HG03439 (cell line): Measurements from ENCODE around the gene FTH1.
"Not testable (repeated sequence)": the region's sequence is repeated elsewhere in the genome, so short reads cannot be mapped to it uniquely, and the experiment has no call there.

ENCODE experiments used
- ATAC-seq: cut with Tn5 transposase; IDR thresholded peaks from one replicate; pipeline ENCODE4 v1.9.1; 2021; ENCODE audit warnings: mild to moderate bottlenecking, moderate library complexity; ENCODE audit not compliant: unreplicated experiment

The FTH1 gene

GRCh38 chr11:61964058-61964665 lies 3.3 kb downstream of the FTH1 start:
- ATAC-seq: no peak

GRCh38 chr11:61963282-61964057 lies 4.0 kb downstream of the FTH1 start:
- no peak for ATAC-seq

DNA sequence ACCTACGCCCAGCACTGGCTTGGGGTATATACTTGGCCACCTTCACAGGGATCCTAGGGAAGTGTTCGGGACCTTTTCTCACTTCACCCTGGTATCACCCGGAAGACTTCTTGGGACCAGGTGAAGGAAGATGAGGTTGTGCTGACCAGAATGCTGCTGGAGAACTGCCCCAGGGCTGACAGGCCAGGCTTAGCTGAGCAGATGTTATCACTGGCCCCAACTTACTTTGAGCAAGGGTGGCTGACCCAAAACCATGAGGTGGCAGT lies 4.5 kb downstream of the FTH1 start:
- ATAC-seq: no peak

DNA sequence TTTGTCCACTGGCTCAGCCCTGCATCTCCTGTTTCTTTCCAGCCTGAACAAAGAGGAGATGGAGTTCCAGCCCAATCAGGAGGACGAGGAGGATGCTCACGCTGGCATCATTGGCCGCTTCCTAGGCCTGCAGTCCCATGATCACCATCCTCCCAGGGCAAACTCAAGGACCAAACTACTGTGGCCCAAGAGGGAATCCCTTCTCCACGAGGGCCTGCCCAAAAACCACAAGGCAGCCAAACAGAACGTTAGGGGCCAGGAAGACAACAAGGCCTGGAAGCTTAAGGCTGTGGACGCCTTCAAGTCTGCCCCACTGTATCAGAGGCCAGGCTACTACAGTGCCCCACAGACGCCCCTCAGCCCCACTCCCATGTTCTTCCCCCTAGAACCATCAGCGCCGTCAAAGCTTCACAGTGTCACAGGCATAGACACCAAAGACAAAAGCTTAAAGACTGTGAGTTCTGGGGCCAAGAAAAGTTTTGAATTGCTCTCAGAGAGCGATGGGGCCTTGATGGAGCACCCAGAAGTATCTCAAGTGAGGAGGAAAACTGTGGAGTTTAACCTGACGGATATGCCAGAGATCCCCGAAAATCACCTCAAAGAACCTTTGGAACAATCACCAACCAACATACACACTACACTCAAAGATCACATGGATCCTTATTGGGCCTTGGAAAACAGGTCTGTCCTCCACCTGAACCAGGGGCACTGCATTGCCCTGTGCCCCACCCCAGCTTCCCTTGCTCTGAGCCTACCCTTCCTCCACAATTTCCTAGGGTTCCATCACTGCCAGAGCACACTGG lies 5.0 kb downstream of the FTH1 start:
- no peak for ATAC-seq

GRCh38 chr11:61961570-61962212 lies 5.7 kb downstream of the FTH1 start:
- no peak for ATAC-seq

DNA sequence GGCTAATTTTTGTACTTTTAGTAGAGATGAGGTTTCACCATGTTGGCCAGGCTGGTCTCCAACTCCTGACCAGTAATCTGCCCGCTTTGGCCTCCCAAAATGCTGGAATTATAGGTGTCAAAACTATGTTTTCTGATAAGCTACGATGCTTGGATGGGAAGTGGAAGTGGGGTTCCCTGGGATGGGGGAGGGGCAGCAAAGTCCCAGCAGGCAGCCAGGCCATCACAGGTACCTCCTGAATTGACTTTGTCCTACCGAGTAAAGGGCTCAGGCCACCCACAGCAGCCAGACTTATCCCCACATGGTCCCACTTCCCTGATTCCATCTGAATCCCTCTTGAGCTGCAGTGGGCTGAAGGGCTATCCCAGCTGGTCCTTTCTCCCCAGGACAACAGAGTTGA lies 6.9 kb downstream of the FTH1 start:
- no peak for ATAC-seq

DNA sequence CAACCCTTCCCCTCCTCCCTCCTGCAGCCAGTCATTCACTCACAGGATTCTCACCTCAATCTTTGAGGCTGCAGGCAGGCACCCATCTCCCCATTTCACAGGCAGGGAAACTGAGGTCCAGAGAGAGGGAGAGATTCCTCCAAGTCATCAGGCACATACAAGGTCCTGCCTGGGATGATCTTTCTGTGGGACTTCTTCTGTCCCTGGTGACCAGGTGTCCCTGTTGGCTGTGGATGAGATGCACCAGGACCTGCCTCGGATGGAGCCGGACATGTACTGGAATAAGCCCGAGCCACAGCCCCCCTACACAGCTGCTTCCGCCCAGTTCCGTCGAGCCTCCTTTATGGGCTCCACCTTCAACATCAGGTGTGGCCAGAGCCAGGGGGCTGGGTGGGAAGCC lies 7.8 kb downstream of the FTH1 start:
- ATAC-seq: no peak

GRCh38 chr11:61959114-61959513 lies 8.3 kb downstream of the FTH1 start:
- no peak for ATAC-seq

- ATAC-seq: no peak
Measured at GRCh38 chr11:61958590-61958989, 8.8 kb downstream of the FTH1 start.

DNA sequence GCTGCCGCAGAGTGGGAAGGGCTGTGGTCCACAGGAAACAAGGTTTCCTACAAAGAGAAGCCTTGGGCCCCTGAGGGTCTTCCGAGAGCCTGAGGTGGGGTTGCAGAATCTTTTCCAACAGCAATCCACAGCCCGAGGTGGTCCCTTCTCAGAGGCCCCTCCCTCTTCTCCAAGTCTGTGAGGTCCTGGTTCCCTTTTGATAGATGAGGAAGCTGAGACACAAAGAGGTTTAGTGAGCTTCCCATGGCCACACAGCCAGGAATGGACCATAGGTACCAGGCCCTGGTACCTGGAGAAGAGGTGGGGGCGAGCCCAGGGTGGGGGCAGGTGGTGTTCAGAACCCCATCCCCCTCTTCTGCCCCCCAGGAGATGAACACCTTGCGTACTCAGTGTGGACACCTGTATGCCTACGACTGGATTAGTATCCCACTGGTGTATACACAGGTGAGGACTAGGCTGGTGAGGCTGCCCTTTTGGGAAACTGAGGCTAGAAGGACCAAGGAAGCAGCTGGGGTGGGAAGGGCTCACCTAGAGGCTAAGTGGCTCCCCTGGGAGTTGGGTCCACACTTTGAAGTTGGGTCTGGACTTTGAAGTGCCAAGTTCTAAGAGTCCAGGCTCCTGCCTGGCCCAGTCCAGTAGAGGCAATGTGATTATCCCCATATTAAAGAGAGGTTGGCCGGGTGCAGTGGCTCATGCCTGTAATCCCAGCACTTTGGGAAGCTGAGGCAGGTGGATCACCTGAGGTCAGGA lies 10.2 kb downstream of the FTH1 start:
- ATAC-seq: no peak

- ATAC-seq: no peak
Measured at GRCh38 chr11:61956191-61957020, 11.0 kb downstream of the FTH1 start.

- no peak for ATAC-seq
Measured at GRCh38 chr11:61955422-61956135, 11.9 kb downstream of the FTH1 start.

- no peak for ATAC-seq
Measured at GRCh38 chr11:61954851-61955421, 12.5 kb downstream of the FTH1 start.

GRCh38 chr11:61954106-61954850 lies 13.2 kb downstream of the FTH1 start:
- ATAC-seq: no peak

- not testable (repeated sequence) for ATAC-seq
Measured at GRCh38 chr11:61953632-61954031, 13.8 kb downstream of the FTH1 start.

DNA sequence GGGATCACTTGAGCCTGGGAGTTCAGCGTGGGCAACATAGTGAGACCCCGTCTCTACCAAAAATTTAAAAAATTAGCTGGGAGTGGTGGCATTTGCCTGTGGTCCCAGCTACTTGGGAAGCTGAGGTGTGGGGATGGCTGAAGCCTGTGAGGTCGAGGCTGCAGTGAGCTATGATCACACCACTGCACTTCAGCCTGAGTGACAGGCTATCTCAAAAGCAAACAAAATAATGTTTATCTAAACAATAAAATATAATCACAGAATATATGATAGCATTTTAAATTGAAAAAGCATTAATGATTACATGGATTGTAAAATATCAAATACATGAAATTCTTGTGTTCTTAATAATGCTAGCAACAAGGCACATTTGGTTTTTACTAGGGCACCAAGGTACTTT lies 14.6 kb downstream of the FTH1 start:
- no peak for ATAC-seq

- no peak for ATAC-seq
Measured at GRCh38 chr11:61951484-61952135, 15.8 kb downstream of the FTH1 start.

DNA sequence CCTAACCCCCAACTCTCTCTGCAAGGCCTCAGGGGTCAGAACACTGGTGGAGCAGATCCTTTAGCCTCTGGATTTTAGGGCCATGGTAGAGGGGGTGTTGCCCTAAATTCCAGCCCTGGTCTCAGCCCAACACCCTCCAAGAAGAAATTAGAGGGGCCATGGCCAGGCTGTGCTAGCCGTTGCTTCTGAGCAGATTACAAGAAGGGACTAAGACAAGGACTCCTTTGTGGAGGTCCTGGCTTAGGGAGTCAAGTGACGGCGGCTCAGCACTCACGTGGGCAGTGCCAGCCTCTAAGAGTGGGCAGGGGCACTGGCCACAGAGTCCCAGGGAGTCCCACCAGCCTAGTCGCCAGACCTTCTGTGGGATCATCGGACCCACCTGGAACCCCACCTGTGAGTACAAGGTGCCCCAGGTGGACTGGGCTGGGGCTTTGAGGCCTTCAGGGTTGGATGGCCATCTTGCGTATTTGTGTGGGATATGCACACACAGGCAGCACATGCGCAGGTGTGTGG lies 17.3 kb downstream of the FTH1 start, which contains the start of gene BEST1:
Gene BEST1, plus strand, starts transcription at position 317 of the 513 bp plus-strand sequence. CDS start 1,456 bp downstream, outside the sequence.
- no peak for ATAC-seq
